Activated CD4-positive, CD25-positive, alpha-beta regulatory T cell treated with anti-CD3 and anti-CD28 coated beads, Interleukin-2, amount 50 U/mL, for 24 hours (primary cell): ENCODE measurements around the gene FAM43B.
A peak's percentile ranks its signal among the peaks of the same experiment; 100 is the strongest.

Source experiments
- ATAC-seq, 2 donors: fragments of 150-1000 bp; cut with Tn5 transposase; one replicate each; pipeline ENCODE4 v1.10.0; 2021; ENCODE audit warnings: mild to moderate bottlenecking in 1 of 2, moderate library complexity in 1 of 2

Gene FAM43B

GRCh38 chr1:20552728-20553445 is 514 bp downstream of the FAM43B start:
- no peak for ATAC-seq

GRCh38 chr1:20555025-20555757 is 2.8 kb downstream of the FAM43B start:
- ATAC-seq = no peak

DNA sequence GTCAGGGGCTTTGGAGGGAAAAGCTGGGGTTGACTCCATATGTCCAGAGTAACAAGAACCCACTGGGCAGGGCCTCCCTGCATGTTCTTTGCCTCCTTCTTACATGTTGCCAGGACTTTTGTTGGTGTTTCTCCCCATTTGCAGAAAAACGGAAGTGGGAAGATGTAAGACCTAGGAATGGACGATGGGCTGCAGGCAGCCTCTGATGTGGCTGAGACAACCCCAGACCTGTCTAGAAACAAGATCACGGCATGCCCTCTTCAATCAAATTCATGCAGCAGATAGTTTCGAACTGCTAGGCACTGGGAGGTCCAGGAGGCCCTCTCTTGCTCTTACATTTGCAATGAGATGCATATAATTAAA is 3.4 kb downstream of the FAM43B start:
- no peak for ATAC-seq

GRCh38 chr1:20558191-20558590 is 5.8 kb downstream of the FAM43B start:
- ATAC-seq = no peak

DNA sequence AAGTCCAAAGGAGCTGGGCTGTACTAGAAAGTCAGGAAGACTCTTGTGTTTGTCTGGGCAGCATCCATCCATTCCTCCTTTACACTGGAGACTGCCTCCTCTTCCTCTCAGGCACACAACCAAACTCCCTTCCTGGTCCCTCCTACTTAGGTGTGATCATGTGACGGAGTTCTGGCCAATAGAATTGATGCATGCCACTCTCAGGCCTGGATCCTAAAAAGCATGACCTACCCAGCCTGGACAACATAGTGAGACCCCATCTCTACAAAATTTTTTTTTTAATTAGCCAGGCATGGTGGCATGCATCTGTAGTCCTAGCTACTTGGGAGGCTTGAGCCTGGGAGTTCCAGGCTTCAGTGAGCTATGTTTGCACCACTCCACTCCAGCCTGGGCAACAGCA is 8.6 kb downstream of the FAM43B start:
- ATAC-seq = no peak

DNA sequence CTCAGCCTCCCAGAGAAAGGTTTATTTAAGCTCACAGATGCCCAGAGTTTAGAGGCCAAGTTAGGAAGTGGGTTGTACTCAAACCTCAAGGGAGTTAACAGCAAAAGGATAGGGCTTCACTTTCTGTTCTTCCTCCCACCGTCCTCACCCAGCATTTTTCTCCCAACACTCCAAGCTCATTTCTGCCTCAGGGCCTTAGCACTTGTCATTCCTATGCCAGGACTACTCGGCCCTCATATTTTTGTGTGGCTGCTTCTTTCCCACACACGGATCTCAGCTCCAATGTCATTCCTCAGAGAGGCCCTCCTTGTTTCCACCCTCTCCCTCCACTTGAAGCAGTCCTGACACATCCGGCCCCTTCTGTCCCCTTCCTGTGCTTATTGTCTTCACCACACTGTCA is 12.9 kb downstream of the FAM43B start:
- no peak for ATAC-seq

DNA sequence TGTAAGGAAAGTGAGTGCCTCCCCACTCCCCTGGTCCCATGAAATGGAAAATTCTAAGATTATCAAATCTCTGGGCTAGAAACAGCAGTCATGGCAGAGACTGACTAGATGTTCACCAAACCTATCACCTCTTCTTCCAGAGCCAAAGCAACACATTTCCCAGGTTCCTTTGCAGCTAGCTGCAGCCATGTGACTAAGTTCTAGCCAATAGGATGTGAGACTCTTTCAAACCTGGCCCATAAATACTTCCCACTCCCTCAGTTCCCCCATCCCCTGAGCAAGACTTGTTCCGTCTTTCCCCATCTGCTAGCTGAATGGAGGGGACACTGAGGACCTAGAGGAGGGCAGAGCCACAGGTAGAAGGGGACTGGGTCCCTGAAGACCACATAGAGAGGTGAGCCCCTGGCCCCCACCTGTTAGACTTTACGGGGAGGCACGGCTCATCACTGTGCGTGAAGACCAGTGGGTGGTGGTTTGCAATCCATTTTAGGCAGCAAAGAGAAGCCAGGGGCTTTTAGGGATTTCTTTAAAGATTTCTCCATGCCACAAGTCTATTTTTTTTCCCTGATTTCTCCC is 17.2 kb downstream of the FAM43B start:
- ATAC-seq = no peak

GRCh38 chr1:20571427-20571826 is 19.1 kb downstream of the FAM43B start:
- ATAC-seq = no peak

- no peak for ATAC-seq
These were observed 21.6 kb downstream of the FAM43B start for GRCh38 chr1:20573987-20574386.

DNA sequence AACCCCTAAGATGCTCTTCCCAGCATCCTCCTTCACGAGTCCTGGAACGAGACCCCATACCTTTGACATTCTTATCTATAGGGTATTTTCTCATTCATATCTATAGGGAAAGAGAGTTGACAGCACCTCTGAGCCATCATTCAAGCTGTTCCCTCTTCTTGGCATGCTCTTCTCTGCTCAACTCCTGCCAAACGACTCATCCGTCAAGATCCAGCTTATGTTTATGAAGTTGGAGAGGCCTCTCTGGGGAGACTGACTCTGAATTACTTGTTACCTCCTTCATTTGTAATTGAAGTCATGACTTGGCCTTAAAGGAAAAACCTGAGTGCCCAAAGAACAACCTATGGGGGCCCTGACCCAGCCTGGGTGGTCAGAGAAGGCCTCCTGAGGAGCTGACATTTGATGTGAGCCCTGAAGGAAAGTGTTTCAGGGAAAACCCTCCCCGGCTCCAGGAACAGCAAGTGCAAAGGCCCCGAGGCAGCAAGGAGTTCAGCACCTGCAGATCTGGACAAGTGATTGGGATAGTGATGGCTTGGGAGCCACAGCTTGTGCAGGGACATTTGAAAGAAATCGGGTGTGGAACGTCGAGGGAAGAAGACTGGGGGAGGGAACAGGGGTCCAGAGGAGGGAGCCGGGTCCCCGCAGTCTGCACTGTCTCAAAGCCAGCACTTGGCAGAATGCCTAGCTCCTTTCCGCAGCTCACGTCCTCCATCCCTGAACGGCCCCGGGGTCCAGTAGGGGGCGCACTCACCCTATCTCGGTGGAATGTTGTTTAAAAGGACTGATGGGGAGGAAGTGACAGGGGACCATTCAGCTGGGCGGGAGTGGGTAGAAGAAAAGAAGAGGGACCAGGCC is 22.5 kb downstream of the FAM43B start:
- peak; percentile 25 to 64 for ATAC-seq

DNA sequence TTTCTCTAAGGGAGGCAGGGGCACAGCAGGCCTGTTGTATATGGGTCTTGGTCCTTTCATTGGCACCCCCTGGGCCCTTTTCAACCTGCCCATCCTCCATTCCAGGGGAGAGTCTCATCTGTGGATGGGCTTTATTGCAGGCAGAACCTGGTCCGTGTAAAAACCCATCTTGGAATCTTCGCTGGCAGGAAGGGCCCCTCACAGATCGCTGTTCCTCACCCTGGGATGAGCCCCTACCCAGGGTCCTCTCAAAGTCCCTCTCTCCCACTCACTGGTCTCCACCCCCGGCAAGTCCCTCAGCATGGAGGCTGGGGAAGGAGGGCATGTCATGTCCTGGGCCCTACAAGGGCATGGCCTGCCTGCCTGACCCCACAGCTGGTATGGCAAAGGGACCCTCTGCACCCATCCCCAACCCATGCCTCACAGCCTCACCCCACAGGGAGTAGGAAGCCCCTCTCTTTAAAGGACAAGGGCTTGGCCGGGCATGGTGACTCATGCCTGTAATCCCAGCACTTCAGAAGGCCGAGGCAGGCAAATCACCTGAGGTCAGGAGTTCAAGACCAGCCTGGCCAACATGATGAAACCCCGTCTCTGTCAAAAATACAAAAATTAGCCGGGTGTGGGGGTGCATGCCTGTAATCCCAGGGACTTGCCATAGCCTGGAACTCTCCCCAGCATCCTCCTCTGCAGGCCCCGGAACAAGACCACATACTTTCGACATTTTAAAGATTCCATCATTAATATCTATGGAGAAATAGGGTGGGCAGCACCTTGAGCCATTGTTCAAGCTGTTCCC is 23.4 kb downstream of the FAM43B start:
- no peak for ATAC-seq

GRCh38 chr1:20578062-20578461 is 25.7 kb downstream of the FAM43B start:
- no peak for ATAC-seq

DNA sequence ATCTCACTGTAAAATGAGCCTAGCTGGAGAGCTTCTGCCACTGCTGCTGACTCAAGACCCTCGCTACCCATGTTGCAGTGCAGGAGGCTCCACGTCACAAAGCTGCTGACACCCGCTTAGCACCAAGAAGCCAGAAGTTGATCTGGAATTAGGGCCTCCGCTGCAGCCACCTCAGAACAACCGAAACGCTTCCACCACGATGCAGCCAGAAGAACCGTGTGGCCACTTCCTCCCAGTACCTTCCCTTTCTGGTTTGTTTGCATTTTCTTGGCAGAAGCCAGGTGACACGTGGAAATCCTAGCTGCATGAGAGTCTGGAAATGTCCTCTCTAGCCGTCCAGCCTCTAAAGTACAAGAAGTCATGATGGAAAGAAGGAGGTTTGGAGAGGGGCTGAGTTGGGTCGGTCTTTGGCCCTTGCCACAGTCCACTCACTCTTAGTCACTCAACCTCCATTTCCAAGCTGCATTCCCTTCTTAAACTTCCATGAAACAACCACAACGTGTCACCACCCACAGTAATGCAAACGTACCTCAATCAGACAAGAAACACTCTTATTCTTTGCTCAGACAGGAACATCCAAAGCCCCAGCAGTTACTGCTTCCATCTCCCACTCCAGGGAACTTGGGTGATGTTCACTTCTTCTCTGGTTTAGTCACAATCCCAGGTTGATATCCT is 26.5 kb downstream of the FAM43B start:
- ATAC-seq = no peak

GRCh38 chr1:20584890-20585289 is 32.5 kb downstream of the FAM43B start:
- ATAC-seq = no peak

DNA sequence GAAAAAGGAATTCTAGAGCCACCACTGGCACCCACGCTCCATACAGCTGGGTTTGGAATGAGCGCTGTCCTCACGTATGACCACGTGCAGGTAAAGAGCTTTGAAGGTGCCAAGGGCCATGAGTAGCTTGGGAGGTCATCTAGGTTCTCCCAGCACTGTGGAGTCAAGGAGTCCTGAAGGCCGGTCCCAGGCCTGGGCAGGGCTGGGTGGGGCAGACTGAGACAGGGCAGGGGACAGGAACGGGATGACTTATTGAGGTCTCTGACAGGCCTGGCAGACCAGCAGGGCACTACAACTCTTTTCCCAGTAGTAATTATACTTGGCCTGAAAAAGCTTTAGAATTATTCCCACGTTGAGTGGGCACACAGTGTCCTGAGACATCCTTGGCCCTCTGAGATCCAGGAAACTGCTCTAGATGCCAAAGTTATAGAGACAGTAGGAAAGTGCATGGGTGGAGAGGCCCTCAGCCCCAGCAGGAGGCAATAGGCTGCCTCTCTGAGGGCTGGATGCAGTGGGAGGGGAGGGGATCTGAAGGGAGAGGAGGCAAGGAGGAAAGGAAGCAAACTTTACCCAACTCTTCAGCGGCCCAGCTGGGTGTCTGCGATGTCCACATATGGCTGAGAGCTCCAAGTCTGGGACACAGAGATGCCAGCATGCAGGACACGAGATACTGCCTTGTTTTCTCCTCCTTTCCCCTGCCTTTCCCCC is 34.7 kb downstream of the FAM43B start:
- no peak for ATAC-seq

DNA sequence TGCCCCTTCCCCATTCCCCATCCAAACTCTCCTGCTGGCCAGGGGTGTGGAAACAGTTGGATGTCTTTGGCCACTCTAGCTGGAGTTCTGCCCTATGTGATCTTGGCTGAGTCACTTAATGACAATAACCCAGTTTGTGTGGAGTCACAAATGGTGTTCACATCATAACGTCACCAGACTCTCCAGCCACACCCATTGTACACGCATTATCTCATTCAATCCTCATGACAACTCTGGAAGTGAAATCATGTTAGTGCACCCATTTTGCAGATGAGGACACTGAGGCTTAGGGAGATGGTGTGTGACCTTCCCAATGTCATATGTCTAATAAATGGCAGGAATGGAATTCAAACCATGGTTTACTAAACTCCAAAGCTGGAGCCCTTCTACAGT is 35.3 kb downstream of the FAM43B start:
- no peak for ATAC-seq

- ATAC-seq = no peak
These were observed 36.4 kb downstream of the FAM43B start, which contains the start of gene CDA for GRCh38 chr1:20588634-20589225. Gene CDA, plus strand, starts transcription at chr1:20589097. Its CDS starts 33 bp downstream, at chr1:20589130.

- ATAC-seq = no peak
These were observed 37.2 kb downstream of the FAM43B start for GRCh38 chr1:20589331-20590278.

- ATAC-seq = no peak
These were observed 38.0 kb downstream of the FAM43B start for GRCh38 chr1:20590306-20590777.
